ENCODE results near the gene FRMD4A. TPM values are rescaled to one million over a fixed set of nuclear protein-coding genes. Genes with fewer than 3 reads are reported as not detected.

Gene FRMD4A
- total and polyA plus RNA-seq, 2 of the 4 experiments (the other 2 are of a cell fraction): 30.3 to 68.8 TPM

GRCh38 chr10:14180911-14181566 is 149.7 kb downstream of the FRMD4A start:
- POLR2A ChIA-PET (ENCODE audit: unreplicated experiment): no interaction called here
- H3K4me2 ChIP-seq (ENCODE audit: low read depth, low read length): no peak overlapping the region
- H3K4me1 ChIP-seq (ENCODE audit: control insufficient read depth, insufficient read depth, low read length): peaks cover 2% of the 10 kb centered on the region; the same call in 1 of the 2 replicates
- H2BK120ac ChIP-seq (ENCODE audit: low read depth, low read length): no peak overlapping the region
- no peaks in the 10 kb centered on the region for H3K79me1 ChIP-seq (ENCODE audit: low read depth in 1 of 2, low read length in 2 of 2)
- H2BK15ac ChIP-seq (ENCODE audit: low read depth, low read length): no peak overlapping the region
- H3K4me3 ChIP-seq (ENCODE audit: insufficient read depth, low read depth, low read length): no peak overlapping the region
- H3K9me3 ChIP-seq (ENCODE audit: control insufficient read depth, insufficient read depth, low read length): peaks cover 3% of the 10 kb centered on the region
- no peak overlapping the region for H4K8ac ChIP-seq (ENCODE audit: low read depth in 2 of 2, low read length in 2 of 2)
- peaks cover 3% of the 10 kb centered on the region; the same call in 1 of the 2 replicates for H3K9me1 ChIP-seq (ENCODE audit: insufficient read depth, low read length)
- no peak overlapping the region for H3K27ac ChIP-seq (ENCODE audit: insufficient read depth, low read length)
- dilution Hi-C loops (cut with HindIII; ENCODE audit: low sequenced_read_pairs, unreplicated experiment) (no loop called here), intact Hi-C loops (cut with micrococcal nuclease) (no loop called here), in situ Hi-C loops (cut with MboI; ENCODE audit: low sequenced_read_pairs) (loop anchor here (25.0 kb wide), 1 partner anchor 631 kb away; no protein-coding TSS in a partner anchor)
- CTCF ChIA-PET: interaction anchor here (1.5 kb wide), 1 partner anchor 16 kb away, joined by 4 read pairs; no protein-coding TSS in a partner anchor
- no peak overlapping the region for H2AK5ac ChIP-seq (ENCODE audit: low read depth, low read length)
- H3K9ac ChIP-seq (ENCODE audit: low read depth, low read length): no peak overlapping the region
- no peak overlapping the region for H2BK5ac ChIP-seq (ENCODE audit: low read depth, low read length, poor library complexity, severe bottlenecking)
- no peak for DNase-seq
- no peaks in the 10 kb centered on the region for H4K20me1 ChIP-seq (ENCODE audit: insufficient read depth, low read length)
- no peak overlapping the region for H4K91ac ChIP-seq (ENCODE audit: insufficient read depth, low read depth, low read length)
- H3K18ac ChIP-seq (ENCODE audit: low read depth, low read length): no peak overlapping the region
- H2AFZ ChIP-seq (replicated peaks; ENCODE audit: low read length, poor library complexity): no peak overlapping the region
- no peaks in the 10 kb centered on the region for H3K36me3 ChIP-seq (ENCODE audit: control insufficient read depth, insufficient read depth, low read length)
- H3K4ac ChIP-seq (ENCODE audit: low read depth, low read length): no peak overlapping the region
- H4K5ac ChIP-seq (ENCODE audit: low read depth, low read length): no peak overlapping the region
- no peak overlapping the region for H2AK9ac ChIP-seq (replicated peaks; ENCODE audit: low read depth, low read length, poor library complexity)
- no peak overlapping the region for H3K23ac ChIP-seq (ENCODE audit: low read depth, low read length)
- no CpG with 5 or more reads among the region's 13 CpGs for WGBS, 2 experiments (ENCODE audit: extremely low coverage in 2 of 2, insufficient read length in 1 of 2)
- no peak overlapping the region for H3K56ac ChIP-seq (ENCODE audit: extremely low read depth, insufficient read depth, low read length)
- no TSS peak for BruUV-seq (replicated peaks)
- no peak overlapping the region for H2BK20ac ChIP-seq (ENCODE audit: low read depth, low read length)
- H3K27me3 ChIP-seq (ENCODE audit: control insufficient read depth, insufficient read depth, low read length): peaks cover 33% of the 10 kb centered on the region
- no peak for TF ChIP-seq SMC3 (IDR thresholded peaks at IDR 0.05; ENCODE audit: low read depth, low read length)
- H3K14ac ChIP-seq (replicated peaks; ENCODE audit: low read depth, low read length): no peak overlapping the region
- no peak for ATAC-seq (ENCODE audit: low read depth)

Data from IMR-90 (cell line).